Epithelial cell of proximal tubule (primary cell): ENCODE measurements around the gene PLA2G2C. TPM values are rescaled to one million over a fixed set of nuclear protein-coding genes. Genes with fewer than 3 reads are reported as not detected.
"Not testable (repeated sequence)": the region's sequence is repeated elsewhere in the genome, so short reads cannot be mapped to it uniquely, and the experiment has no call there.

Source experiments
- DNase-seq: peaks from one replicate; pipeline ENCODE4 v3.0.0-alpha.2; 2011; ENCODE audit warnings: low read depth
- H3K4me3 ChIP-seq: 2 replicates; pipeline ENCODE4 v1.5.1; 2011; ENCODE audit warnings: low read depth, mild to moderate bottlenecking, low read length
- CTCF ChIP-seq: conservative IDR thresholded peaks from 2 replicates; pipeline ENCODE4 v1.5.1; 2012; ENCODE audit warnings: low read depth, mild to moderate bottlenecking, low read length
- total RNA-seq: library from RNA; depleted of rRNA; stranded (reverse); fragments of >200 nt; gene quantifications from 2 replicates; pipeline ENCODE4 v1.2.3, GENCODE V29; 2015

Gene PLA2G2C
- total RNA-seq: not detected in 2 replicates

DNA sequence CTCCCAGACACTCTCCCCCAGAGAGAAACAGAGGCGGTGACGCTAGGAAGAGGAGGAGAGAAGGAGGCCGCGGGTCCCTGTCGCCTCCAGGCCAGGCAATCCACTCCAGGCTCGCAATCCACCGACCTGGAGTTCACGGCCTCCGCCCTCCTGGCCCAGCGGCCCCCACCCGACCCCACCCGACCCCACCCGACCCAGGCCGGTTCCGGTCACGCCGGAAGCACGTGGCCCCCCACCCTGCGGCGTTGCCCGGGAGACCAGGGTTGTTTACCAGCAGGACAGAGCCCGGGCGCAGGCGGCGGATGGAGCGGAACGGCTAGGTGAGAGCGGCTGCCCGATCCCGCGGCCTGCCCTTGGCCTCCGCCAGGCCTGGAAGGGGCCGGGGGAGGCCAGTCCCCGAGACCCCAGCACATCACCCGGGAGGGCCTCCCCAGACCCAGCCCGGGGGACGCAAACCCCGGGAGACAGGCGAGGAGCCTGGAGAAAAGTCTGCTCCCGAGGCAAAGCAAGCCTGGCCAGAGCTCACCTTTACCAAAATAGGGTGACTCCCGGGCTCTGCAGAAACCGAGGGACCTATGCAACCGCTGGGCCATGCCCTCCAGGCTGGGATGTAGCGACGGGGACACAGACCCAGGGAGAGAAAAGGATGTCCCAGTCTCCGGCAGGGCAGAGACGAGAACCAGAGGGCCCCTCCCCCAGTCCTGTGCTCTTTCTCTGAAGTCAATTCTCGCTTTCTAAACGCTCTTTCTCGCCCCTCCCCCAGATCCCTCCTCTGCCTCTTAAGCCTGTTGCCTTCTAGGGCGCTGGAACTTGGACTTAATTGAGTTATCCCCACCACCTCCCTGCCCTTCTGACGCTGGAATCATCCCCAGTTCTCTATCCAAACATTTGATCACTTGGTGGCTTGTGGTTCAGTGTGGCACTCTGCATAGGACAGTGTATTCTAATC lies at the start of gene PLA2G2C, which contains the start of gene UBXN10:
PLA2G2C (minus strand) TSS at position 685 of the 949 bp plus-strand sequence. CDS start 9,155 bp downstream, outside the sequence.
UBXN10 (plus strand) TSS at position 263 of the 949 bp plus-strand sequence. CDS start 4,466 bp downstream, outside the sequence.
- peak within 1 kb of the TSS; percentile 76 for H3K4me3 ChIP-seq
- TF ChIP-seq CTCF: no peak
- no peak for DNase-seq

DNA sequence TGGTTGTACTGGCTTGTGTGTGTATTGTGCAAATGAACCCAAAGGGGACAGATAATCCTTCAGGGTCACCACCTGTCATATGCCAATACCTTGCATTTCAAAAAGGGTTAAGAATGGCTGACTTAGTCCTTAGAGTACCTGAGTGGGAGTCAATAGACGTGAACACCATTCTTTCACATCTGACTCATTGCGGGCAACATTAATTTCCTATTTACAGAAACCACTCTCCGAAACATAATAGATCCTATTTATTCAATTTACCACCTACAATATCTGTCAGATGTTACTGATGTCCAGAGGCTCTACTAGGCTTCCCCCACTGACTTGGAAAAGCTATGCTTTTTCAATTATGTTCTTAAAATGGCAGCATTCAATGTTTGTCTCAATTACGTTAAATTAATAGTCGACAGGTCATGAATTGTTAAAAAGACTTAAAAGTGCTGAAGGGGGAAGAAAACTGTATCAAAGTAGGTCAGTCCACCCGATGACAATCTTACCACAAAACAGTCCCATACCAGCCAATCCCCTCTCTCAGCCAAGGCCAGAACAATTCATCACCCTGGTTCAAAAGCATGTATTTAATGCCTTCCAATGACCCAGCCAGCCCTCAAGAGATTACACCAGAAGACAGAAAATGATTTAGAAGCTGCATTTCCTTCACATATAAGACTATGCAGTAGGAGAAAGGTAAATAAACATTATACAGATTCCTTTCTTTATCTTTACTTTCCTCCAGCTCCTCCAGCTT lies 48.6 kb upstream of the PLA2G2C start:
- DNase-seq: no peak
- TF ChIP-seq CTCF: no peak
- H3K4me3 ChIP-seq: no peak overlapping the region

- DNase-seq: no peak
- TF ChIP-seq CTCF: no peak
- H3K4me3 ChIP-seq: no peak overlapping the region
Observed at GRCh38 chr1:20233866-20234265, 47.5 kb upstream of the PLA2G2C start.

- TF ChIP-seq CTCF: peak; percentile 44
- DNase-seq: no peak
- H3K4me3 ChIP-seq: no peak overlapping the region
Observed at GRCh38 chr1:20233394-20233793, 47.1 kb upstream of the PLA2G2C start.

DNA sequence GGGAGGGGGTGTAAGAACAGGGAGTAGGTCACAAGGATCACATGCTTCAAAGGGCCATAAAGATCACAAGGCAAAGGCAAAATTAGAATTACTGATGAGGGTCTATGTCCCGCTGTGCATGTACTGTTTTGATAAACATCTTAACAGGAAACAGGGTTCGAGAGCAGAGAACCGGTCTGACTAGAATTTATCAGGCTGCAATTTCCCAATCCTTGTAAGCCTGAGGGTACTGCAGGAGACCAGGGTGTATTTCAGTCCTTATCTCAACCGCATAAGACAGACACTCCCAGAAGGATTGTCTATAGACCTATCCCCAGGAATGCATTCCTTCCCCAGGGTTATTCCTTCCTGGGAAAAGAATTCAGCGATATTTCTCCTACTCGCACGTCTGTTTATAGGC lies 46.2 kb upstream of the PLA2G2C start:
- H3K4me3 ChIP-seq, DNase-seq: not testable (repeated sequence)

- no peak for TF ChIP-seq CTCF
- no peak for DNase-seq
- H3K4me3 ChIP-seq: no peak overlapping the region
Observed at GRCh38 chr1:20229171-20229570, 42.9 kb upstream of the PLA2G2C start.

- DNase-seq: no peak
- no peak overlapping the region for H3K4me3 ChIP-seq
- TF ChIP-seq CTCF: no peak
Observed at GRCh38 chr1:20228314-20228825, 42.1 kb upstream of the PLA2G2C start.
